ENCODE results near the gene DMAP1. TPM values are rescaled to one million over a fixed set of nuclear protein-coding genes. Genes with fewer than 3 reads are reported as not detected.

DMAP1 gene
- total and polyA plus RNA-seq, 12 donors: 62.4 to 229 (median 87.8) TPM

DNA sequence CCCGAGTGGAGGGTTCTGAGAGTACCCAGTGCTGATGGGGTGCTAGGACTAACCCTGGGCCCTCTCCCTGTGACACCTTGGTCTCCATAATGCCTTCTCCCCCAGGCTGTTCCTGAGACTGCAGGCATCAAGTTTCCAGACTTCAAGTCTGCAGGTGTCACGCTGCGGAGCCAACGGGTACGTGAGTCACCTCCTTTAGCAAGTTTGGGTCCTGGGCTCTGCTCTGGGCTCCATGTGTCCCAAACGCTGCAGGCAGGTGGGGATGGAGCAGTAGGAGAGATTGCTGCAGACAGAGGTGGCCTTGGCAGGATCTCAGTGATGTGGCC, 6.0 kb downstream of the DMAP1 start:
- intact Hi-C loops (cut with DNase I): loop anchor here (5.0 to 10.0 kb wide), 3 partner anchors 98 to 373 kb away; no protein-coding TSS in a partner anchor
- peak overlapping the region in 1 of 5 donors; percentile 61 for H3K27ac ChIP-seq
- H3K4me1 ChIP-seq (replicated peaks in 1 of 2): peaks cover 2 to 22% of the 10 kb centered on the region in 2 donors
- no peak overlapping the region for H3K4me3 ChIP-seq
- no peak for DNase-seq
- TF ChIP-seq, protein P1, sequence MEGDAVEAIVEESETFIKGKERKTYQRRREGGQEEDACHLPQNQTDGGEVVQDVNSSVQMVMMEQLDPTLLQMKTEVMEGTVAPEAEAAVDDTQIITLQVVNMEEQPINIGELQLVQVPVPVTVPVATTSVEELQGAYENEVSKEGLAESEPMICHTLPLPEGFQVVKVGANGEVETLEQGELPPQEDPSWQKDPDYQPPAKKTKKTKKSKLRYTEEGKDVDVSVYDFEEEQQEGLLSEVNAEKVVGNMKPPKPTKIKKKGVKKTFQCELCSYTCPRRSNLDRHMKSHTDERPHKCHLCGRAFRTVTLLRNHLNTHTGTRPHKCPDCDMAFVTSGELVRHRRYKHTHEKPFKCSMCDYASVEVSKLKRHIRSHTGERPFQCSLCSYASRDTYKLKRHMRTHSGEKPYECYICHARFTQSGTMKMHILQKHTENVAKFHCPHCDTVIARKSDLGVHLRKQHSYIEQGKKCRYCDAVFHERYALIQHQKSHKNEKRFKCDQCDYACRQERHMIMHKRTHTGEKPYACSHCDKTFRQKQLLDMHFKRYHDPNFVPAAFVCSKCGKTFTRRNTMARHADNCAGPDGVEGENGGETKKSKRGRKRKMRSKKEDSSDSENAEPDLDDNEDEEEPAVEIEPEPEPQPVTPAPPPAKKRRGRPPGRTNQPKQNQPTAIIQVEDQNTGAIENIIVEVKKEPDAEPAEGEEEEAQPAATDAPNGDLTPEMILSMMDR (IDR thresholded peaks at IDR 0.05): no peak
- no peak for TF ChIP-seq POLR2A (IDR thresholded peaks at IDR 0.05)
- 44 to 90% (median 73%) methylated on average over 1 to 6 of the region's 6 CpGs for WGBS, 4 donors
- no peaks in the 10 kb centered on the region for H3K27me3 ChIP-seq
- no peaks in the 10 kb centered on the region for H3K9me3 ChIP-seq (replicated peaks in 1 of 3)
- peaks cover 0 to 60% of the 10 kb centered on the region in 2 donors for H3K36me3 ChIP-seq (replicated peaks in 1 of 2)

DNA sequence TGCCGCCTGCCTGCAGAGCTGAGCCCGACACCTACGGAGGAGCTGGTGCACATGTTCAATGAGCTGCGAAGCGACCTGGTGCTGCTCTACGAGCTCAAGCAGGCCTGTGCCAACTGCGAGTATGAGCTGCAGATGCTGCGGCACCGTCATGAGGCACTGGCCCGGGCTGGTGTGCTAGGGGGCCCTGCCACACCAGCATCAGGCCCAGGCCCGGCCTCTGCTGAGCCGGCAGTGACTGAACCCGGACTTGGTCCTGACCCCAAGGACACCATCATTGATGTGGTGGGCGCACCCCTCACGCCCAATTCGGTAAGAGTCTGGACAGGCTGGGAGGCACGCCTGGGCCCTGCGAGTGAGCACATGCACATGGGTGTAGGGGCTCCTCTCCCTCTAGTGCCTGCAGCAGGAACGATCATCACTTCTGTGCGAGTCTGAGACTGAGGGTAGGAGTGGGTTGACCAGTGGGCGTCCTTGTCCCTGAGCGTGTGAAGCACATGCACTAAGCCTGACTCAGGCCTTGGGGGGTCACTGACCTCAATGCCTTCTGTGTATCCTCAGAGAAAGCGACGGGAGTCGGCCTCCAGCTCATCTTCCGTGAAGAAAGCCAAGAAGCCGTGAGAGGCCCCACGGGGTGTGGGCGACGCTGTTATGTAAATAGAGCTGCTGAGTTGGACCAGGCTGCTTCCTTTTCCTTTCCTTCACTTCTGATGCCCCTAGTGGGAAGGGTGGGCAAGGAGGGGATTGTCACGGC, 6.9 kb downstream of the DMAP1 start:
- Histone ChIP-seq H3K4me1 (replicated peaks in 1 of 2) (peaks cover 0 to 16% of the 10 kb centered on the region in 2 donors), H3K4me3 (no peak overlapping the region), H3K27me3 (no peaks in the 10 kb centered on the region), H3K36me3 (replicated peaks in 1 of 2) (peaks cover 0 to 54% of the 10 kb centered on the region in 2 donors), H3K27ac (peak overlapping the region in 1 of 5 donors; percentile 61), H3K9me3 (replicated peaks in 1 of 3) (no peaks in the 10 kb centered on the region)
- DNase-seq: peak in 5 of 7 donors; percentile 55 to 82 (median 66)
- 59 to 64% (median 61%) methylated on average over 14 to 31 of the region's 31 CpGs for WGBS, 4 donors
- intact Hi-C loops (cut with DNase I): loop anchor here in 1 of 2 donors (10.0 kb wide), 1 partner anchor 375 kb away; no protein-coding TSS in a partner anchor
- TF ChIP-seq, protein P1 (IDR thresholded peaks at IDR 0.05): peak in 1 of 6 experiments; percentile 5
- no peak for TF ChIP-seq POLR2A (IDR thresholded peaks at IDR 0.05)

DNA sequence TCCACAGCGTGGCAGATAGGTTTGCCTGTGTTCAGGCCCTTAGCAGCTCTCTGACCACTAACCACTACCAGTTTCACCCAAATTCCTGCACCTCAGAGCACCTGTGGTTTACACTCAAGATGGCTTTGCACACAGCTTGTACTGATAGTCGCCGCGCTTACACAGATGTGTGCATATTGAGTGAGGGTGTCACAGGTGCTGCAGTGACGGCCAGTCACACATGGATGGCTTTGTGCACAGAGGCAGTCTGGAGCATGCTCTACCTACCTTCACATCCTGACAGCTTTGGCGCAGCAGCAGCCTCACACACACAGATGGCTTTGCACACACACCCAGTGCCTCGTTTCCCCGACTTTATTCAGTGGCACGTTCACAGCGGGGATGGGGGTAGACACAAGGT, 7.5 kb downstream of the DMAP1 start:
- 83 to 92% (median 87%) methylated on average over 1 to 10 of the region's 10 CpGs for WGBS, 4 donors
- Histone ChIP-seq H3K4me3 (no peak overlapping the region), H3K36me3 (replicated peaks in 1 of 2) (peaks cover 0 to 49% of the 10 kb centered on the region in 2 donors), H3K27ac (peak overlapping the region in 1 of 5 donors; percentile 61), H3K27me3 (no peaks in the 10 kb centered on the region), H3K4me1 (replicated peaks in 1 of 2) (peaks cover 0 to 16% of the 10 kb centered on the region in 2 donors), H3K9me3 (replicated peaks in 1 of 3) (no peaks in the 10 kb centered on the region)
- TF ChIP-seq, protein P1 (IDR thresholded peaks at IDR 0.05): no peak
- no peak for TF ChIP-seq POLR2A (IDR thresholded peaks at IDR 0.05)
- intact Hi-C loops (cut with DNase I): loop anchor here in 1 of 2 donors (10.0 kb wide), 1 partner anchor 374 kb away; no protein-coding TSS in a partner anchor
- no peak for DNase-seq

DNA sequence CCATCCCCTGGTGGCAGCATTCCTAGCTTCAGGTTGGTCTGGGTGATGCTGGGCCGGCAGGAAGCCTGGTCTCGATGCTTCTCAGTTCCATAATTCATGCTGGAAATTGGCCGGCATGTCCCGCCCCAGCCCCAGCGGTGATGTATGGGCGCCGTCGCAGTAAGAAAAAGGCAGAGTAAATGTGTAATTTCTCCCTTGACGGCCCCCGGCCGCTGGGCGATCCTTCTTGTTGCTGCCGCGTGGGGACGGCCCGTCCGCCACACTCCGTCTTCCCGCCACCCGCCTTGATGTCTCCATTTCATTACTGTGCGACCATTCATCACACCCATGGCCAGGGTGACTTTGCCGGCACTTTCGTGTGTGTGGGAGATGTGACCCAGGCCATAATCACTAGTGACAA, 8.5 kb downstream of the DMAP1 start:
- H3K9me3 ChIP-seq (replicated peaks in 1 of 3): no peaks in the 10 kb centered on the region
- intact Hi-C loops (cut with DNase I): loop anchor here in 1 of 2 donors (10.0 kb wide), 1 partner anchor 373 kb away; no protein-coding TSS in a partner anchor
- DNase-seq: no peak
- WGBS, 4 donors: 89 to 98% (median 91%) methylated on average over 19 to 23 of the region's 23 CpGs
- TF ChIP-seq, protein P1 (IDR thresholded peaks at IDR 0.05): no peak
- no peak for TF ChIP-seq POLR2A (IDR thresholded peaks at IDR 0.05)
- H3K4me1 ChIP-seq (replicated peaks in 1 of 2): peaks cover 0 to 16% of the 10 kb centered on the region in 2 donors
- peaks cover 0 to 40% of the 10 kb centered on the region in 2 donors for H3K36me3 ChIP-seq (replicated peaks in 1 of 2)
- no peak overlapping the region for H3K4me3 ChIP-seq
- no peaks in the 10 kb centered on the region for H3K27me3 ChIP-seq
- no peak overlapping the region for H3K27ac ChIP-seq
